SK-N-SH (cell line): ENCODE measurements around the gene SMAD7. TPM values are rescaled to one million over a fixed set of nuclear protein-coding genes. Genes with fewer than 3 reads are reported as not detected.

Experiments used
- CTCF ChIA-PET: fragments of 300-600, 350-600 bp; formaldehyde crosslinking; extraction: SDS; loops from one replicate; lab custom pipeline; 2021; lab: Yijun Ruan, JAX
- POLR2A ChIA-PET: fragments of 350-600 bp; sonication (Branson Sonifier 250); formaldehyde crosslinking; extraction: SDS; loops from one replicate; lab custom pipeline; 2020; ENCODE audit warnings: antibody characterized with exemption, inconsistent platforms; lab: Yijun Ruan, JAX
- DNase-seq: peaks from one replicate; pipeline ENCODE4 v3.0.0; 2012
- H2AFZ ChIP-seq: fragments of 200-600 bp; sonication (generic); 2 replicates; pipeline ENCODE4 v1.8.1; 2016; ENCODE audit warnings: antibody characterized with exemption, mild to moderate bottlenecking, low read depth
- H3F3A ChIP-seq: fragments of 200-600 bp; sonication (generic); replicated peaks from 2 replicates; pipeline ENCODE3; 2016; ENCODE audit warnings: antibody characterized with exemption, mild to moderate bottlenecking; ENCODE audit not compliant: insufficient read depth
- H3K27ac ChIP-seq, 2 experiments: fragments of 200-500 bp in 1 of 2; fragments of 200-600 bp in 1 of 2; sonication (Bioruptor generic) in 1 of 2; sonication (generic), shearing (Covaris generic) in 1 of 2; 2 replicates each; pipeline versions ENCODE4 v1.5.1 to v1.6.1; 2014 to 2016; ENCODE audit warnings: low read depth in 2 of 2, inconsistent platforms in 1 of 2, low read length in 1 of 2, mild to moderate bottlenecking in 1 of 2, mixed read lengths in 1 of 2
- H3K27me3 ChIP-seq: fragments of 200-600 bp; sonication (generic), shearing (Covaris generic); 2 replicates; pipeline ENCODE4 v1.6.1; 2016; ENCODE audit warnings: mixed run types; ENCODE audit not compliant: insufficient read depth
- H3K36me3 ChIP-seq, 2 experiments: fragments of 200-500 bp in 1 of 2; fragments of 200-600 bp in 1 of 2; sonication (Bioruptor generic) in 1 of 2; sonication (generic) in 1 of 2; replicated peaks in 1 of 2; 2 replicates each; pipeline versions ENCODE3 to v1.5.1; 2014 to 2016; ENCODE audit warnings: low read length in 1 of 2, mild to moderate bottlenecking in 1 of 2; ENCODE audit not compliant: insufficient read depth in 2 of 2, control insufficient read depth in 1 of 2
- H3K4me1 ChIP-seq, 2 experiments: fragments of 200-500 bp in 1 of 2; fragments of 200-600 bp in 1 of 2; sonication (Bioruptor generic) in 1 of 2; sonication (generic), shearing (Covaris generic) in 1 of 2; 2 replicates each; pipeline versions ENCODE4 v1.5.1 to v1.6.1; 2014 to 2016; ENCODE audit warnings: low read depth in 1 of 2, low read length in 1 of 2, mixed run types in 1 of 2; ENCODE audit not compliant: insufficient read depth in 2 of 2, control insufficient read depth in 1 of 2
- H3K4me2 ChIP-seq: fragments of 200-600 bp; sonication (generic), shearing (Covaris generic); 2 replicates; pipeline ENCODE4 v1.6.1; 2017; ENCODE audit warnings: mixed run types
- H3K4me3 ChIP-seq, 2 experiments: fragments of 200-500 bp in 1 of 2; fragments of 200-600 bp in 1 of 2; sonication (Bioruptor generic) in 1 of 2; sonication (generic), shearing (Covaris generic) in 1 of 2; 2 replicates each; pipeline versions ENCODE4 v1.5.1 to v1.8.1; 2014 to 2016; ENCODE audit warnings: low read depth in 2 of 2, inconsistent platforms in 1 of 2, low read length in 1 of 2, mild to moderate bottlenecking in 1 of 2, mixed read lengths in 1 of 2, moderate library complexity in 1 of 2
- H3K79me2 ChIP-seq: fragments of 200-600 bp; sonication (generic); 2 replicates; pipeline ENCODE4 v1.8.1; 2017; ENCODE audit warnings: mild to moderate bottlenecking; ENCODE audit not compliant: insufficient read depth
- H3K9ac ChIP-seq: fragments of 200-600 bp; sonication (generic); 2 replicates; pipeline ENCODE4 v1.6.1; 2017; ENCODE audit warnings: mixed run types
- H3K9me2 ChIP-seq: fragments of 200-600 bp; sonication (generic); 2 replicates; pipeline ENCODE4 v1.6.1; 2017; ENCODE audit warnings: mixed run types
- H3K9me3 ChIP-seq: fragments of 200-600 bp; sonication (generic); 2 replicates; pipeline ENCODE4 v1.6.1; 2017; ENCODE audit warnings: mixed run types, mild to moderate bottlenecking, moderate library complexity
- H4K20me1 ChIP-seq: fragments of 200-600 bp; sonication (generic); 2 replicates; pipeline ENCODE4 v1.6.1; 2017; ENCODE audit warnings: mild to moderate bottlenecking, mixed run types; ENCODE audit not compliant: insufficient read depth
- CHD2 ChIP-seq: fragments of 150-350 bp; IDR thresholded peaks from 2 replicates; pipeline ENCODE4 v1.6.1; 2018; ENCODE audit warnings: low read length; ENCODE audit not compliant: partially characterized antibody
- CTCF ChIP-seq: fragments of 200-600 bp; sonication (generic); IDR thresholded peaks from 2 replicates; pipeline ENCODE4 v1.6.1; 2017; ENCODE audit warnings: antibody characterized with exemption, mild to moderate bottlenecking, moderate library complexity
- ELF1 ChIP-seq: IDR thresholded peaks from 2 replicates; pipeline ENCODE4 v1.4.0; 2012
- FOSL2 ChIP-seq: IDR thresholded peaks from 2 replicates; pipeline ENCODE4 v1.4.0; 2012; ENCODE audit warnings: low read depth, mild to moderate bottlenecking, moderate library complexity, borderline replicate concordance
- FOXJ3 ChIP-seq: sonication (generic); formaldehyde crosslinking; IDR thresholded peaks from 2 replicates; pipeline ENCODE4 v1.5.1; 2020; ENCODE audit warnings: mild to moderate bottlenecking, missing genetic modification reagents
- FOXM1 ChIP-seq: IDR thresholded peaks from 2 replicates; pipeline ENCODE4 v1.4.0; 2012; ENCODE audit warnings: low read depth, mild to moderate bottlenecking
- JUND ChIP-seq: IDR thresholded peaks from 2 replicates; pipeline ENCODE4 v1.4.0; 2012
- MXI1 ChIP-seq: IDR thresholded peaks from 2 replicates; pipeline ENCODE4 v1.6.1; 2012; ENCODE audit warnings: mild to moderate bottlenecking, low read depth, low read length, improper control_type of control experiment
- REST ChIP-seq: IDR thresholded peaks from 2 replicates; pipeline ENCODE4 v1.6.1; 2012; ENCODE audit warnings: mild to moderate bottlenecking, low read depth, low read length, moderate library complexity
- RXRA ChIP-seq: IDR thresholded peaks from 2 replicates; pipeline ENCODE4 v1.4.0; 2012; ENCODE audit warnings: low read depth, mild to moderate bottlenecking, borderline replicate concordance
- USF2 ChIP-seq: fragments of 150-350 bp; IDR thresholded peaks from 2 replicates; pipeline ENCODE4 v1.6.1; 2017; ENCODE audit warnings: antibody characterized with exemption, low read length, low read depth, borderline replicate concordance
- YY1 ChIP-seq: IDR thresholded peaks from 2 replicates; pipeline ENCODE4 v1.4.0; 2012; ENCODE audit warnings: low read depth, mild to moderate bottlenecking
- WGBS: methylation state at CpG from one replicate; pipeline ENCODE4 v1.1.6; 2017; ENCODE audit warnings: low lambda C conversion rate; 5-methylcytosine and 5-hydroxymethylcytosine counted together
- polyA plus RNA-seq, 3 experiments: library from polyadenylated mRNA; depleted of rRNA; stranded (reverse); fragments of >200 nt; gene quantifications; 2 replicates each; pipeline ENCODE4 v1.2.3, GENCODE V29; 2012

The SMAD7 gene
- polyA plus RNA-seq, 1 of the 3 experiments (the other 2 are of a cell fraction) = 20.0 TPM

- no peaks in the 10 kb centered on the region for H3K79me2 ChIP-seq
- no peak for DNase-seq
- no peak overlapping the region for H3K9ac ChIP-seq
- POLR2A ChIA-PET = interaction anchor here (0.7 kb wide), 1 partner anchor 28 kb away, joined by 3 read pairs; no protein-coding TSS in a partner anchor
- CTCF ChIA-PET = interaction anchor here (1.3 kb wide), 1 partner anchor 16 kb away, joined by 3 read pairs; no protein-coding TSS in a partner anchor
- H3K4me1 ChIP-seq = peaks cover 0 to 18% of the 10 kb centered on the region in 2 experiments; a peak in 1 of 4 replicates
- H2AFZ ChIP-seq = no peak overlapping the region
- no peaks in the 10 kb centered on the region for H3K9me2 ChIP-seq
- no peak overlapping the region for H3K27ac ChIP-seq
- no peaks in the 10 kb centered on the region for H3F3A ChIP-seq
- TF ChIP-seq FOSL2 = no peak
- no peak for TF ChIP-seq REST
- no peak for TF ChIP-seq CTCF
- no peak for TF ChIP-seq CHD2
- TF ChIP-seq ELF1 = no peak
- TF ChIP-seq USF2 = no peak
- no peak for TF ChIP-seq JUND
- TF ChIP-seq FOXJ3 (CRISPR knock-in tag) = no peak
- no peak for TF ChIP-seq RXRA
- TF ChIP-seq MXI1 = no peak
- no peak for TF ChIP-seq FOXM1
- TF ChIP-seq YY1 = no peak
- H3K4me3 ChIP-seq = no peak overlapping the region
- H3K9me3 ChIP-seq = no peaks in the 10 kb centered on the region
- no peaks in the 10 kb centered on the region for H3K27me3 ChIP-seq
- no peak overlapping the region for H3K4me2 ChIP-seq
- WGBS = 93% methylated on average over 13 of the region's 22 CpGs
- H3K36me3 ChIP-seq = no peaks in the 10 kb centered on the region
- no peaks in the 10 kb centered on the region for H4K20me1 ChIP-seq
Observed at GRCh38 chr18:48892146-48892855, 58.5 kb downstream of the SMAD7 start.
